ENCODE measurements around the gene LDLRAD4.

The LDLRAD4 gene

DNA sequence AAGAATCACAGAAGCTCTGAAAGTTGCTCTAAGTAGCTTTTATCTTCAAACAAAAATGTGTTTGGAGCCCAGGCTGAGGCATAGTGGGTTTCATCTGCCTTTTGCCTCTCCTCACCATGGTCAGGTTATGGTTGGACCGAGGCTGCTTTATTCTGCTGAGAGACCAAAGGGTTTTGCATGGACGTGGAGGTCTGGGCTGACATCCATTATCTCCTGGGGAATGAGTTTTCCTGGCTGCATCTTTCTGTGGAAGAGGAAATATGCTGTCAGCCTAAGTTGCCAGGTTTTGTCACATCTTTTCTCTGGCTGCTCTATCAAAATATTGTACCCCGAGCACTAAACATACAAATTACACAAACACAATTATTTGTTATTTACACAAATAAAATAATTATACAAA, 223.2 kb downstream of the LDLRAD4 start:
- TF ChIP-seq, protein P1, sequence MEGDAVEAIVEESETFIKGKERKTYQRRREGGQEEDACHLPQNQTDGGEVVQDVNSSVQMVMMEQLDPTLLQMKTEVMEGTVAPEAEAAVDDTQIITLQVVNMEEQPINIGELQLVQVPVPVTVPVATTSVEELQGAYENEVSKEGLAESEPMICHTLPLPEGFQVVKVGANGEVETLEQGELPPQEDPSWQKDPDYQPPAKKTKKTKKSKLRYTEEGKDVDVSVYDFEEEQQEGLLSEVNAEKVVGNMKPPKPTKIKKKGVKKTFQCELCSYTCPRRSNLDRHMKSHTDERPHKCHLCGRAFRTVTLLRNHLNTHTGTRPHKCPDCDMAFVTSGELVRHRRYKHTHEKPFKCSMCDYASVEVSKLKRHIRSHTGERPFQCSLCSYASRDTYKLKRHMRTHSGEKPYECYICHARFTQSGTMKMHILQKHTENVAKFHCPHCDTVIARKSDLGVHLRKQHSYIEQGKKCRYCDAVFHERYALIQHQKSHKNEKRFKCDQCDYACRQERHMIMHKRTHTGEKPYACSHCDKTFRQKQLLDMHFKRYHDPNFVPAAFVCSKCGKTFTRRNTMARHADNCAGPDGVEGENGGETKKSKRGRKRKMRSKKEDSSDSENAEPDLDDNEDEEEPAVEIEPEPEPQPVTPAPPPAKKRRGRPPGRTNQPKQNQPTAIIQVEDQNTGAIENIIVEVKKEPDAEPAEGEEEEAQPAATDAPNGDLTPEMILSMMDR (IDR thresholded peaks at IDR 0.05): no peak

DNA sequence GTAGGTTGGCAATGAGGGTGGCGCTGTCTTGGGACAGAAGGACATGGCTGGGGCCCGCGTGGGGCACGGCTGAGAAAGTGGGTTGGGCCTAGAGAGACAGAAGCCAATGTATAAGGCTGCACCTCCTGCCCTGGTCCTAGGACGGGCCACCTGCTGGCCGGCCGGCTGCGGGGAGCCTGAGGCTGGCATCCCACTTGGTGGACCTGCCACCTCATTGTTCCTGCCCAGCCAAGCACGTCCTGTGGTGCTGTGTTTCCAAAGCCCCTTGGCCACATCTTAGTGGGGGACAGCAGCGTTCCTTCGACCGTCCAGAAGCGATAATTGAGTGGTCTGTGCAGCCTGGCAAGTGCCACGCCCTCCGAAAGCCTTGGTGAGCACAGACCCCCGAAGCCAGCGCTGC, 223.9 kb downstream of the LDLRAD4 start:
- TF ChIP-seq, protein P1 (IDR thresholded peaks at IDR 0.05): no peak

DNA sequence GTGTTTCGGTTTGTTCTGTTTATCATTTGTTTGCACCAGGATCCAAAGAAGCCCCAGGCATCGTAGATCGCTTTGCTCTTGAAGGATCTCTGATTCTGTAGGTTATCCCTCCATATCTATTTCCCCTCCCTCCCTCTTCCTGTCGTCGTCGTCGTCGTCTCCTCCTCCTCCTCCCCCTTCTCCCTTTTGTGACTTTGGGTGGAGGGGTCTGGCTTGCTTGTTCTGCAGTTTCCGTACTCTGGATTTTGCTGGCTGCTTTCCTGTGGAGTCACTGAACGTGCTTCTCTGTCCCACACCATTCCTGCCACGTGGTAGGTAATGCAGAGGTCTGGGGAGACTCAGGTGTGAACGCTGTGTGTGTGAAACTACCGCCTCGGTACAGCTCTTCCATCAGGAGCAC, 225.0 kb downstream of the LDLRAD4 start:
- TF ChIP-seq, protein P1 (IDR thresholded peaks at IDR 0.05): no peak

DNA sequence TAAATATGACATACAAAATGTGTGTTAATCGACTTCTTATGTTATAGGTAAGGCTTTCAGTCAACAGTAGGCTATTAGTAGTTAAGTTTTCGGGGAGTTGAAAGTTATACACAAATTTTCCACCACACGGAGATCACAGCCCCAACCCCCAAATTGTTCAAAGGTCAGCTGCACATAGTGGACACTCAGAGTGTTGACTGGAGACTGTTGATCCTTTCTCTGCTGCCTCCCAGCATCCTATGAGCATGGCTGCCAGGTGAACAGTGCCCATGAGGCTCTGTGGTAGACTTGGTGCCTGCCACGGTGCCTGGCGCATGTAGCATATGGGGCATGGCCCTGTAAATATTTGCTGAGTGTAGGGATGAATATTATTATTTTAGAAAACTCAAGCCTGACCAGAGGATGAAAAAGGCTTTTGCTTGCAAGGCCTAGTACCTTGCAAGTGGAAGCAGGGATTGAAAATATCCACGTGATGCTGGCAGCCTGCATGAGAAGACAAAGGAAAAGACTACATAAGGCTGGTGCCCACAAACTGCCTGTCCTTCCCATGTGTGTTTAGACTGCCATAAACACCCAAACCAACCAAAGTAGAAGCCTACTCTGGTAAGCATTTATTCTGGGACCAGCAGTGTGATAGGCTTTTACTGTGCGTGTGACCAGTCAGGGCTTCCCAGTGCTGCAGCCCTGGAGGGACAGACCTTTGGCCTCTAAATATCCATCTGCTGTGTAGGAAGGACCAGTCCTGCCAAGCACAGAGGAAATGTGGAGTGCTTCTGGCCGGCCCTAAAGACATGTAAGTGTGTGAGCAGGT, 226.1 kb downstream of the LDLRAD4 start:
- TF ChIP-seq, protein P1 (IDR thresholded peaks at IDR 0.05): no peak

DNA sequence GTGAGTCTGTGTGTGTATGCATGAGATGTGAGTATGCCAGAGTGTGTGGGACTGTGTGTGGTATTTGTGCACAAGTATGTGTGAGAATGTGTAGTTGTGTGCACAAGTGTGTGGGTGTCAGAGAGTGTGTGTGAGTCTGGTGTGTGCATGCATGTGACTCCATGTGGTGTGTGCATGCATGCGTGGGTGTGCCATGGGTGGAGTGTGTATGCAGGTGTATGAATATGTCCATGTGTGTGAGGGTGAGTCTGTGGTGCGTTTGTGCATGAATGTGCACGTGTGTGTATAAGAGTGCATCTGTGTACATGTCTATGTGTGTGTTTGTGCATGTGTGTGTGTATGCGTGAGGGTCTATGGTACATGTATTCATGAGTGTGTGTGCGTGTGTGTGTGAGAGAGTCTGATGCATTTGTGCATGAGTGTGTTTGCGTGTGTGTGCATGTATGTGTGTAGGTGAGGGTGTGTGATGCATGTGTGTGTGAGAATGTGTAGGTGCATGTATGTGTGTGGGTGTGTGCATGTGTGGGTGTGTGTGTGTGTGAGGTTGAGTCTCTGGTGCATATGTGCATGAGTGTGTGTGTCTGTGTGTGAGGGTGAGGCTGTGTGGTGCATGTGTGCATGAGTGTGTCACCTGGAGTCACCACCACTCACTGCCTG, 226.8 kb downstream of the LDLRAD4 start:
- TF ChIP-seq, protein P1 (IDR thresholded peaks at IDR 0.05): no peak

DNA sequence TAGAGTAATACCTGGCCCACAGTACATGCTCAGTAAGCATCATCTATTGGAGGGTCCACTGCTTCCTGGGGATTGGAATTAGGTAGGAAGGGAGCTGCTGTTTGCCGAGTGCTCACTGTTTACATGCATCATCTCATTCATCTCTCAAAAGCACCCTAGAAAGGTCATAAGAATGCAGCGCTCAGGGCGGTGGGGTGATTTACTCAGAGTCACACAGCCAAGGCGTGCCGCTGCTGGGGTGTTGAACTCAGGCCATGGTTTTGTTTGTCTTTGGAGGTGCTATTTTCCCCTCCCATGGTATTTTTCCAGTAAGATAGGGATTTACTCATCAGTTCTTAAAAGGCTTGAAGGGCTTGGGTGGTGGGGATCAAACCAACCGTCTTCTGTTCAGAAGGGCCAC, 227.5 kb downstream of the LDLRAD4 start:
- TF ChIP-seq, protein P1 (IDR thresholded peaks at IDR 0.05): no peak

DNA sequence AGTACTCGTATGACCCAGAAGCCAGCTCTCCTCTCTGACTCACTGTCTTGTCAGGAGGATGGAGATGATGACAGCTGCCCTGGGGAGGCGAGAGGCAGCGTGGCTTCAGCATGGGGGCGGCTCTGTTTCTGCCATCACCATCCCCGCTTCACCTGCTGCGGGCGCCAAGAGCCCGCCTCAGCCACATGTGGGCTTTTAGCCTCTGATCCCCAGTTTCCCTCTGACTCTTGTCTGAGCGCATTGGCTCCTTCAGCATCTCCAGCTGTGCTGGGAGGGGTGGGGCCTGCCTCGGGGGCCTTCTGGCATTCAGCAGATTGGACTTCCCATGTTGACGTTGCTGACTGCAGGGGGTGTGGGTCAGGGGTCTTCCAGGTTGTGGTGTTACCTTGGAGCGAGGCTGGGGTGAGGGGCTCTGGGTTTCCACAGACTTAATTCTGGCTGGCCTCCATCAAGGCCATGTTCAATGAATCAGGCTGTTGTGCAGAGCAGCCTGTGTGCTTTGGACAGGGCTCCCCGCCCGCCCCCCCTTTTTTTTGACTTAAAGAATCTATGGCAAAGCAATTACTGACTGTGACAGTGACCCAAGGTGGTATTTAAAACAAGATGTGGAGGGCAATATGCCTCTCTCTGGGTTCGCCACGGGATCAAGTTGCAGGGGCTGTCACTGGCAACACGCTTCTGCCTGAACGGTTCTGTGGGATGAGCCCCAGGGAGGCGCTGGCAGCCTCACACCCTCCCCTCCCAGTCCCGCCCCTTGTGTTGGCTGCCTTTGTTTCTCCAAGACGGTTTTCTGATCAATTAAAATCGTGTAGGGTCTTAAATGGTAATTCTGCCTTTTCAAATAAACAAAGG, 228.3 kb downstream of the LDLRAD4 start:
- TF ChIP-seq, protein P1 (IDR thresholded peaks at IDR 0.05): no peak
